Measurements from ENCODE around the gene LAMA4.

Gene LAMA4

DNA sequence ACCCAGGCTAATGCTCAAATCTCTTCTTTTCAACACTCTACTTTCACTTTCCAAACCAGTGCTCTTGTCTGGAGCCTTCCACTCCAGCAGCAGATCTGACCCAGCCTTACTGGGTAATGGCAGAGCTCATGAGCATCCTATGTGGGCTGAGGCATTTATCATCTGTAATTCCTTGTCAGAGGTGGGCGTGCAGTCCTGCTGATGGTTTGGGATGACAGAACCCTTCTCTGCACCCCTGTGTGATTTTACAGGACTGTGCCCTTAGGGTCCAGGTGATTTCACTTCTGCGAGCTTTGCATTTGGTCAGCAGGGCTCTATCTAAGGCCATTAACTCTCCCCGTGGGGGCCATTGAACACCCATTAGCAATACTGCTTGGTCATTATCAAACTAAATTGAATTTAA is 55.4 kb downstream of the LAMA4 start:
- H3K36me3 ChIP-seq (ENCODE audit: insufficient read depth): no peaks in the 10 kb centered on the region
- H3K4me1 ChIP-seq (ENCODE audit: low read depth, poor library complexity, severe bottlenecking): no peaks in the 10 kb centered on the region
- no peak overlapping the region for H3K4me2 ChIP-seq
- H3K79me2 ChIP-seq (ENCODE audit: insufficient read depth, low read depth): no peaks in the 10 kb centered on the region
- H3K4me3 ChIP-seq (IDR thresholded peaks at IDR 0.05; ENCODE audit: insufficient read depth, low read depth, low read length): no peak overlapping the region
- no peak overlapping the region for H3K27ac ChIP-seq
- no peaks in the 10 kb centered on the region for H3K27me3 ChIP-seq (ENCODE audit: insufficient read depth, low read depth)
- H3K9ac ChIP-seq: no peak overlapping the region
- no peaks in the 10 kb centered on the region for H4K20me1 ChIP-seq (ENCODE audit: insufficient read depth)
- TF ChIP-seq, protein P1, sequence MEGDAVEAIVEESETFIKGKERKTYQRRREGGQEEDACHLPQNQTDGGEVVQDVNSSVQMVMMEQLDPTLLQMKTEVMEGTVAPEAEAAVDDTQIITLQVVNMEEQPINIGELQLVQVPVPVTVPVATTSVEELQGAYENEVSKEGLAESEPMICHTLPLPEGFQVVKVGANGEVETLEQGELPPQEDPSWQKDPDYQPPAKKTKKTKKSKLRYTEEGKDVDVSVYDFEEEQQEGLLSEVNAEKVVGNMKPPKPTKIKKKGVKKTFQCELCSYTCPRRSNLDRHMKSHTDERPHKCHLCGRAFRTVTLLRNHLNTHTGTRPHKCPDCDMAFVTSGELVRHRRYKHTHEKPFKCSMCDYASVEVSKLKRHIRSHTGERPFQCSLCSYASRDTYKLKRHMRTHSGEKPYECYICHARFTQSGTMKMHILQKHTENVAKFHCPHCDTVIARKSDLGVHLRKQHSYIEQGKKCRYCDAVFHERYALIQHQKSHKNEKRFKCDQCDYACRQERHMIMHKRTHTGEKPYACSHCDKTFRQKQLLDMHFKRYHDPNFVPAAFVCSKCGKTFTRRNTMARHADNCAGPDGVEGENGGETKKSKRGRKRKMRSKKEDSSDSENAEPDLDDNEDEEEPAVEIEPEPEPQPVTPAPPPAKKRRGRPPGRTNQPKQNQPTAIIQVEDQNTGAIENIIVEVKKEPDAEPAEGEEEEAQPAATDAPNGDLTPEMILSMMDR (conservative IDR thresholded peaks at IDR 0.05; ENCODE audit: low read depth, low read length): no peak
- H2AFZ ChIP-seq (ENCODE audit: low read depth): no peak overlapping the region

DNA sequence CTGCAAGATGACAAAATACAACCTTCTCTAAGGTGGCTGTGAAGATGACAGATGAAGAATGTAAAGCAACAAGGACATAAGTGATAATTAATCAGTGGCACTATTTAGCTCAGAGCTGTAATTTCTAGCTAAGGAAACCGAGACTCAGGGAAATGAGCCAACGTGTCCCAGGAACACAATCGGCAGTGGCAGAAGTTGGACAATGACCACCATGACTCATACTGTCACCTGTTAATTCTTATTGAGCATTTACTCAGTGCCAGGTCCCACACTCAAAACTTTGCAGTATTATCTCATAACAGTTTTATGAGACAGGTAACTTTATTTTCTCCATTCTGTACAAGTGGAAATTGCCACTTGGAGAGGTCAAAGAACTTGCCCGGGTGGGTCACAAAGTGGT is 55.8 kb downstream of the LAMA4 start:
- H3K4me3 ChIP-seq (IDR thresholded peaks at IDR 0.05; ENCODE audit: insufficient read depth, low read depth, low read length): no peak overlapping the region
- no peaks in the 10 kb centered on the region for H4K20me1 ChIP-seq (ENCODE audit: insufficient read depth)
- no peak overlapping the region for H2AFZ ChIP-seq (ENCODE audit: low read depth)
- H3K79me2 ChIP-seq (ENCODE audit: insufficient read depth, low read depth): no peaks in the 10 kb centered on the region
- H3K9ac ChIP-seq: no peak overlapping the region
- H3K27me3 ChIP-seq (ENCODE audit: insufficient read depth, low read depth): no peaks in the 10 kb centered on the region
- H3K4me1 ChIP-seq (ENCODE audit: low read depth, poor library complexity, severe bottlenecking): no peaks in the 10 kb centered on the region
- H3K27ac ChIP-seq: no peak overlapping the region
- no peak overlapping the region for H3K4me2 ChIP-seq
- TF ChIP-seq, protein P1 (conservative IDR thresholded peaks at IDR 0.05; ENCODE audit: low read depth, low read length): no peak
- H3K36me3 ChIP-seq (ENCODE audit: insufficient read depth): no peaks in the 10 kb centered on the region

DNA sequence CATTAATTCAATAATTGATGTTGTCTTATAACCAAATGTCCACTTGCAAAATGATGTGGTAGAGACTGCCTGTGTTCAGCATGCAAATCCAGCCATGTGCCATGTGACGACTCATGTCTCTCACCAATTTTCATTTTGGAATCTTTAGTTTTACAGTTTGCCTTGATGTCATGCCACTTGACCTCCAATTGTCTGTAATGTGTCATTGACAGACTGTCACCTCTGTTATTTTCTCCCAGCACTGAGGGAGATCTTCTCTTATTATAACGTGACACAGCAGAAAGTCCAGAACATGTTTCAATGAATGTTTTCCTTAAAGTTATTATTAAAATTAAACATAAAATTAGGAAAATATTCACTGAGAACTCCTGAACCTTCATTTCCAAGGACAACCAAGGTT is 56.7 kb downstream of the LAMA4 start:
- Histone ChIP-seq H3K36me3 (ENCODE audit: insufficient read depth) (no peaks in the 10 kb centered on the region), H3K9ac (no peak overlapping the region), H3K4me2 (no peak overlapping the region), H2AFZ (ENCODE audit: low read depth) (no peak overlapping the region), H3K27ac (no peak overlapping the region), H3K79me2 (ENCODE audit: insufficient read depth, low read depth) (no peaks in the 10 kb centered on the region), H3K4me3 (IDR thresholded peaks at IDR 0.05; ENCODE audit: insufficient read depth, low read depth, low read length) (no peak overlapping the region), H4K20me1 (ENCODE audit: insufficient read depth) (no peaks in the 10 kb centered on the region), H3K27me3 (ENCODE audit: insufficient read depth, low read depth) (no peaks in the 10 kb centered on the region), H3K4me1 (ENCODE audit: low read depth, poor library complexity, severe bottlenecking) (no peaks in the 10 kb centered on the region)
- TF ChIP-seq, protein P1 (conservative IDR thresholded peaks at IDR 0.05; ENCODE audit: low read depth, low read length): no peak

DNA sequence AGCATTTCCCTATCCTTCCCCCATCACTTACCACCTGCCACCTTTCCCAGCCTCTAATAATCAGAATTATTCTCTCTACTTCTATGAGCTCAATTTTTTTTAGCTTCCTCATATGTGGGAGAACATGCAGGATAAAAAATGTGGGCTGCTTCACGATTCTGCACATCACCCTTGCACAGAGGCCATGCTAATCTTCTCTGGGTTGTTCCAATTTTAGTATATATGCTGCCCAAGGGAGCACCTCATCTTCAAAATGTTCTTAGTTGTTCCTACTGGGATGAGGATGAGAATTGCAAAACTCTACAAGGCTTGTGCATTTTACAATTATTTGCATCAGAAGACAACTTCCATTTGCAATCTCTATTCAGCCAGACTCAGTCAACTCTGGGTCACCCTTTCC is 58.1 kb downstream of the LAMA4 start:
- Histone ChIP-seq H3K27ac (no peak overlapping the region), H3K9ac (no peak overlapping the region), H3K27me3 (ENCODE audit: insufficient read depth, low read depth) (no peaks in the 10 kb centered on the region), H3K4me1 (ENCODE audit: low read depth, poor library complexity, severe bottlenecking) (no peaks in the 10 kb centered on the region), H3K4me2 (no peak overlapping the region), H3K4me3 (IDR thresholded peaks at IDR 0.05; ENCODE audit: insufficient read depth, low read depth, low read length) (no peak overlapping the region), H2AFZ (ENCODE audit: low read depth) (no peak overlapping the region), H3K36me3 (ENCODE audit: insufficient read depth) (no peaks in the 10 kb centered on the region), H4K20me1 (ENCODE audit: insufficient read depth) (no peaks in the 10 kb centered on the region), H3K79me2 (ENCODE audit: insufficient read depth, low read depth) (no peaks in the 10 kb centered on the region)
- TF ChIP-seq, protein P1 (conservative IDR thresholded peaks at IDR 0.05; ENCODE audit: low read depth, low read length): no peak

DNA sequence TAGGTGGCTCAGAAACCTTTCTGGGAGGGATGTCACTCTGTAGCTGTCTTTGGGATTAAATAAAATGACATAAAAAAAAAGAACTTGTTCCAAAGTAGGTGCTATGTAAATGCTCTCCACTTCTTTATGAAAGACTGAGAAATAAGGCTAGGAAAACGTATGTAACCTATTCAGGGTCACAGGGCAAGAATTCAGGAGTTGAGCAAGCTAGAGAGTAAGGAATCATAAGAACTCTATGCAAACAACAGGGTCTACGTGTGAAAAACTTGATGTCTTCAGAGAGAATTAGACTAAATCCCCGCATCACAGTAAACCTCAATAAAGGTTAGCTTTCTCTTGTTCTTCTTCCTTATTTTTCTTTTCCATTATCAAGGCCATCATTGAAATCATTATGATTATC is 59.2 kb downstream of the LAMA4 start:
- H3K27ac ChIP-seq: no peak overlapping the region
- H3K79me2 ChIP-seq (ENCODE audit: insufficient read depth, low read depth): no peaks in the 10 kb centered on the region
- no peaks in the 10 kb centered on the region for H4K20me1 ChIP-seq (ENCODE audit: insufficient read depth)
- no peak overlapping the region for H3K4me3 ChIP-seq (IDR thresholded peaks at IDR 0.05; ENCODE audit: insufficient read depth, low read depth, low read length)
- no peaks in the 10 kb centered on the region for H3K36me3 ChIP-seq (ENCODE audit: insufficient read depth)
- H3K4me2 ChIP-seq: no peak overlapping the region
- no peaks in the 10 kb centered on the region for H3K27me3 ChIP-seq (ENCODE audit: insufficient read depth, low read depth)
- H3K9ac ChIP-seq: no peak overlapping the region
- H3K4me1 ChIP-seq (ENCODE audit: low read depth, poor library complexity, severe bottlenecking): no peaks in the 10 kb centered on the region
- TF ChIP-seq, protein P1 (conservative IDR thresholded peaks at IDR 0.05; ENCODE audit: low read depth, low read length): no peak
- no peak overlapping the region for H2AFZ ChIP-seq (ENCODE audit: low read depth)

All from KMS-11 (cell line).